Measurements from ENCODE around the gene LRRC27.

LRRC27 gene

GRCh38 chr10:132370426-132371340 is 38.7 kb downstream of the LRRC27 start:
- TF ChIP-seq, protein P1, sequence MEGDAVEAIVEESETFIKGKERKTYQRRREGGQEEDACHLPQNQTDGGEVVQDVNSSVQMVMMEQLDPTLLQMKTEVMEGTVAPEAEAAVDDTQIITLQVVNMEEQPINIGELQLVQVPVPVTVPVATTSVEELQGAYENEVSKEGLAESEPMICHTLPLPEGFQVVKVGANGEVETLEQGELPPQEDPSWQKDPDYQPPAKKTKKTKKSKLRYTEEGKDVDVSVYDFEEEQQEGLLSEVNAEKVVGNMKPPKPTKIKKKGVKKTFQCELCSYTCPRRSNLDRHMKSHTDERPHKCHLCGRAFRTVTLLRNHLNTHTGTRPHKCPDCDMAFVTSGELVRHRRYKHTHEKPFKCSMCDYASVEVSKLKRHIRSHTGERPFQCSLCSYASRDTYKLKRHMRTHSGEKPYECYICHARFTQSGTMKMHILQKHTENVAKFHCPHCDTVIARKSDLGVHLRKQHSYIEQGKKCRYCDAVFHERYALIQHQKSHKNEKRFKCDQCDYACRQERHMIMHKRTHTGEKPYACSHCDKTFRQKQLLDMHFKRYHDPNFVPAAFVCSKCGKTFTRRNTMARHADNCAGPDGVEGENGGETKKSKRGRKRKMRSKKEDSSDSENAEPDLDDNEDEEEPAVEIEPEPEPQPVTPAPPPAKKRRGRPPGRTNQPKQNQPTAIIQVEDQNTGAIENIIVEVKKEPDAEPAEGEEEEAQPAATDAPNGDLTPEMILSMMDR (conservative IDR thresholded peaks at IDR 0.05; ENCODE audit: low read depth, low read length): no peak
- no peak for DNase-seq (ENCODE audit: low read depth)
- no peak overlapping the region for H3K4me3 ChIP-seq (ENCODE audit: low read depth, low read length)

DNA sequence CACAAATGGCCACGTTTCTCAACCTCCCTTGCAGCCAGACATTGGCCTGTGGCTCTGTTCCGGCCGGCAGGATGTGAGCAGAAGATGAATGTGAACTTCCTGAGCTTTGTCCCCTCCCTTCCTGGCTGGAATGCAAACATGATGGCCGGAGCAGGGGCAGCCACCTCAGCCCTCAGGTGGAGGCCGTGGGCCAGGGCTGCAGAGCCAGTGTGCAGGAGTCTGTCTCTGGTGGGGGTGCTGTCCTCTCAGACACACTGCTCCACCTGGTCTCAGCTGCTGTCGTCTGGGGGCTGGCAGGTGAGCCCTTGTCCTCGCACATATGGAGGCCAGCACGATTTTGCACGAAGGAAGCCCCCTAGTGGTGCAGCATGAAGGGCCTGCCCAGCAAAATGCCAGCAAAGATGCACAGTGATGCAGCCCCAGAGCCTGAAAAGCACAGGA is 39.7 kb downstream of the LRRC27 start:
- H3K4me3 ChIP-seq (ENCODE audit: low read depth, low read length): no peak overlapping the region
- DNase-seq (ENCODE audit: low read depth): peak; percentile 14
- TF ChIP-seq, protein P1 (conservative IDR thresholded peaks at IDR 0.05; ENCODE audit: low read depth, low read length): peak; percentile 60

- H3K4me3 ChIP-seq (ENCODE audit: low read depth, low read length): no peak overlapping the region
- TF ChIP-seq, protein P1 (conservative IDR thresholded peaks at IDR 0.05; ENCODE audit: low read depth, low read length): no peak
- DNase-seq (ENCODE audit: low read depth): no peak
Measured at GRCh38 chr10:132372516-132373095, 40.6 kb downstream of the LRRC27 start.

- DNase-seq (ENCODE audit: low read depth): no peak
- no peak overlapping the region for H3K4me3 ChIP-seq (ENCODE audit: low read depth, low read length)
- TF ChIP-seq, protein P1 (conservative IDR thresholded peaks at IDR 0.05; ENCODE audit: low read depth, low read length): no peak
Measured at GRCh38 chr10:132373241-132373955, 41.4 kb downstream of the LRRC27 start.

DNA sequence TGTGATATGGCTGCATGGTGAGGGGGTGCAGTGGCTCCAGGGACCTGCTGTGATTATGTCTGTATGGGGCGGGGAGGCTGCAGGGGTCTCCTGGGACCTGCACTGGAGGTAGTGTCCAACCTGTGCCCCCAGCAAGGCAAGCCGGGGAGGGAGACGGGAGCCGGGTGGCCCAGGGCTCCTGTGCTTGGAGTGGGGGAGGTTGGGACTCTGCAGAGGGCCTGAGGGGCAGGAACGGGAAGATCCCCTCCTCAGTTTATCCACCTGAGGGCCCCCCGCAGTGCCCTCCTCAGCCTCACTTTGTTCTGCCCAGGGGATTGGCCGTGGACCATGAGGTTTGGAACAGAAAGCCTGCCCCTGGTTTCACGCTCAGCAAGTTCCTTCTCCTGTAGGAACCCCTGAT is 42.2 kb downstream of the LRRC27 start:
- no peak for DNase-seq (ENCODE audit: low read depth)
- no peak overlapping the region for H3K4me3 ChIP-seq (ENCODE audit: low read depth, low read length)
- TF ChIP-seq, protein P1 (conservative IDR thresholded peaks at IDR 0.05; ENCODE audit: low read depth, low read length): no peak

GRCh38 chr10:132374612-132375011 is 42.6 kb downstream of the LRRC27 start:
- TF ChIP-seq, protein P1 (conservative IDR thresholded peaks at IDR 0.05; ENCODE audit: low read depth, low read length): no peak
- no peak for DNase-seq (ENCODE audit: low read depth)
- no peak overlapping the region for H3K4me3 ChIP-seq (ENCODE audit: low read depth, low read length)

Data from choroid plexus epithelial cell (primary cell).